ENCODE data around the gene GLT8D2.

DNA sequence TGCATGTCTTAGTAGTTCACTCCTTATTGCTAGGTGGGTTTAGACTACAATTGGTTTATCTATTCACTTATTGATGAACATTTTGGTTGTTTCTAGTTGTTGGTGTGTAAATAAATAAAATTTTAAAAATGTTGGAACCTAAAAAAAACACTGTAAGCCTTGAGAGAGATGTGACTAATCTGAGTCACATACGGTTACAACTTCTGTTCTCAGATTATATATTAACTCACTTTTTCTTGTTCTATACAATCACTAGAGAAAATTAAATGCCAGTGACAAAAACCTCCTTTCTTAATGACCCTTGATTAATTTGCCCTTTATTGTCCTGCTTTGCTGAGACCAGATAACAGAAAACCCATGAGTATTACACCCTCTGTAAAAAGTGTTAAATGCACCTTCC lies 91.4 kb downstream of the GLT8D2 start:
- TF ChIP-seq, protein P1, sequence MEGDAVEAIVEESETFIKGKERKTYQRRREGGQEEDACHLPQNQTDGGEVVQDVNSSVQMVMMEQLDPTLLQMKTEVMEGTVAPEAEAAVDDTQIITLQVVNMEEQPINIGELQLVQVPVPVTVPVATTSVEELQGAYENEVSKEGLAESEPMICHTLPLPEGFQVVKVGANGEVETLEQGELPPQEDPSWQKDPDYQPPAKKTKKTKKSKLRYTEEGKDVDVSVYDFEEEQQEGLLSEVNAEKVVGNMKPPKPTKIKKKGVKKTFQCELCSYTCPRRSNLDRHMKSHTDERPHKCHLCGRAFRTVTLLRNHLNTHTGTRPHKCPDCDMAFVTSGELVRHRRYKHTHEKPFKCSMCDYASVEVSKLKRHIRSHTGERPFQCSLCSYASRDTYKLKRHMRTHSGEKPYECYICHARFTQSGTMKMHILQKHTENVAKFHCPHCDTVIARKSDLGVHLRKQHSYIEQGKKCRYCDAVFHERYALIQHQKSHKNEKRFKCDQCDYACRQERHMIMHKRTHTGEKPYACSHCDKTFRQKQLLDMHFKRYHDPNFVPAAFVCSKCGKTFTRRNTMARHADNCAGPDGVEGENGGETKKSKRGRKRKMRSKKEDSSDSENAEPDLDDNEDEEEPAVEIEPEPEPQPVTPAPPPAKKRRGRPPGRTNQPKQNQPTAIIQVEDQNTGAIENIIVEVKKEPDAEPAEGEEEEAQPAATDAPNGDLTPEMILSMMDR (IDR thresholded peaks at IDR 0.05; ENCODE audit: insufficient read depth, low read length, poor library complexity, severe bottlenecking) = no peak
- no peak for TF ChIP-seq EZH2phosphoT487 (conservative IDR thresholded peaks at IDR 0.05; ENCODE audit: low read length)
